HCT116 (cell line): ENCODE data around the gene SSU72. TPM values are rescaled to one million over a fixed set of nuclear protein-coding genes. Genes with fewer than 3 reads are reported as not detected.

ENCODE experiments used
- ATAC-seq: fragments of 200-7000 bp; cut with Tn5 transposase; 2 replicates; pipeline ENCODE4 v1.9.1; 2020; ENCODE audit warnings: mild to moderate bottlenecking, moderate library complexity
- BruUV-seq: library from RNA; stranded (reverse); fragments of 400-500 nt; replicated peaks from 2 replicates; lab custom pipeline; 2021; lab: Mats Ljungman, UMichigan
- CTCF ChIA-PET: fragments of 300-600 bp; sonication (Branson Sonifier 250); formaldehyde crosslinking; loops from one replicate; lab custom pipeline; 2021; ENCODE audit warnings: antibody characterized with exemption; lab: Charles Lee
- POLR2A ChIA-PET: fragments of 300-600, 350-600 bp; sonication (Branson Sonifier 250); formaldehyde crosslinking; loops from one replicate; lab custom pipeline; 2021; ENCODE audit warnings: antibody characterized with exemption; lab: Charles Lee
- RAD21 ChIA-PET, 2 experiments: fragments of 300-600 bp; sonication (Branson Sonifier 250); formaldehyde crosslinking; loops; one replicate each; lab custom pipeline; 2023; ENCODE audit warnings: low total read pairs in 2 of 2; ENCODE audit not compliant: uncharacterized antibody in 2 of 2, unreplicated experiment in 2 of 2, low non-redundant PET in 1 of 2; lab: Charles Lee
- DNase-seq: peaks from one replicate; pipeline ENCODE4 v3.0.0-alpha.2; 2010; ENCODE audit warnings: low read depth, low spot score
- H2AFZ ChIP-seq: fragments of 200-600 bp; shearing (Covaris generic), sonication (generic); 2 replicates; pipeline ENCODE4 v1.6.1; 2017; ENCODE audit warnings: low read depth, mixed run types, mixed read lengths, antibody characterized with exemption, low read length; ENCODE audit not compliant: poor library complexity, severe bottlenecking
- H3K27ac ChIP-seq: 2 replicates; pipeline ENCODE4 v1.5.1; 2012; ENCODE audit warnings: low read depth, low read length
- H3K27me3 ChIP-seq: fragments of 200-600 bp; sonication (generic); 2 replicates; pipeline ENCODE4 v1.6.1; 2016; ENCODE audit warnings: mixed run types, low read length, mixed read lengths; ENCODE audit not compliant: insufficient read depth
- H3K36me3 ChIP-seq, 2 experiments: fragments of 200-500 bp in 1 of 2; fragments of 200-600 bp in 1 of 2; sonication (Bioruptor generic) in 1 of 2; sonication (generic) in 1 of 2; 2 replicates each; pipeline versions ENCODE4 v1.5.1 to v1.6.1; 2014 to 2016; ENCODE audit warnings: low read length in 2 of 2, inconsistent platforms in 1 of 2, mixed read lengths in 1 of 2, mixed run types in 1 of 2; ENCODE audit not compliant: insufficient read depth in 2 of 2, control insufficient read depth in 1 of 2
- H3K4me1 ChIP-seq, 2 experiments: fragments of 200-600 bp in 1 of 2; sonication (generic) in 1 of 2; 2 replicates each; pipeline versions ENCODE4 v1.5.1 to v1.6.1; 2012 to 2017; ENCODE audit warnings: low read length in 2 of 2, inconsistent platforms in 1 of 2, mild to moderate bottlenecking in 1 of 2, mixed read lengths in 1 of 2, mixed run types in 1 of 2, moderate library complexity in 1 of 2; ENCODE audit not compliant: insufficient read depth in 2 of 2, control insufficient read depth in 1 of 2
- H3K4me2 ChIP-seq: fragments of 200-600 bp; sonication (generic); 2 replicates; pipeline ENCODE4 v1.6.1; 2017; ENCODE audit warnings: mixed run types, low read length, mixed read lengths
- H3K4me3 ChIP-seq, 2 experiments: fragments of 200-600 bp in 1 of 2; sonication (generic) in 1 of 2; replicated peaks in 1 of 2; 2 replicates each; pipeline ENCODE4 v1.5.1; 2011 to 2016; ENCODE audit warnings: low read length in 2 of 2, control low read depth in 1 of 2, low read depth in 1 of 2, mild to moderate bottlenecking in 1 of 2, mixed read lengths in 1 of 2, mixed run types in 1 of 2
- H3K79me2 ChIP-seq: fragments of 200-600 bp; sonication (generic); 2 replicates; pipeline ENCODE4 v1.6.1; 2017; ENCODE audit warnings: mild to moderate bottlenecking, mixed run types, low read length, moderate library complexity, mixed read lengths; ENCODE audit not compliant: insufficient read depth
- H3K9ac ChIP-seq: fragments of 200-600 bp; sonication (generic); 2 replicates; pipeline ENCODE4 v1.6.1; 2016; ENCODE audit warnings: low read length, mixed read lengths
- H3K9me2 ChIP-seq: fragments of 200-600 bp; sonication (generic), shearing (Covaris generic); 2 replicates; pipeline ENCODE4 v1.6.1; 2017; ENCODE audit warnings: mixed run types, mild to moderate bottlenecking, moderate library complexity; ENCODE audit not compliant: insufficient read depth
- H3K9me3 ChIP-seq, 2 experiments: fragments of 200-500 bp in 1 of 2; fragments of 200-600 bp in 1 of 2; sonication (Bioruptor generic) in 1 of 2; sonication (generic) in 1 of 2; 2 replicates each; pipeline ENCODE4 v1.6.1; 2014 to 2017; ENCODE audit warnings: low read length in 2 of 2, mixed read lengths in 2 of 2, inconsistent platforms in 1 of 2, low read depth in 1 of 2, mild to moderate bottlenecking in 1 of 2, mixed run types in 1 of 2, moderate library complexity in 1 of 2; ENCODE audit not compliant: control insufficient read depth in 1 of 2, insufficient read depth in 1 of 2
- H4K20me1 ChIP-seq: fragments of 200-600 bp; sonication (generic), shearing (Covaris generic); 2 replicates; pipeline ENCODE4 v1.6.1; 2017; ENCODE audit warnings: mixed run types, mild to moderate bottlenecking, moderate library complexity; ENCODE audit not compliant: insufficient read depth
- POLR2AphosphoS5 ChIP-seq: IDR thresholded peaks from 2 replicates; pipeline ENCODE4 v1.6.1; 2011; ENCODE audit warnings: mild to moderate bottlenecking, low read depth, low read length, moderate library complexity
- REST ChIP-seq: IDR thresholded peaks from 2 replicates; pipeline ENCODE4 v1.6.1; 2012; ENCODE audit warnings: low read depth
- YY1 ChIP-seq: IDR thresholded peaks from 2 replicates; pipeline ENCODE4 v1.6.1; 2011; ENCODE audit warnings: low read length, low read depth, moderate library complexity, mild to moderate bottlenecking; ENCODE audit not compliant: insufficient replicate concordance; ENCODE audit errors: extremely low read depth
- ZFX ChIP-seq: fragments of 450-650 bp; IDR thresholded peaks from 2 replicates; pipeline ENCODE4 v1.6.1; 2017
- intact Hi-C: fragments of 100-400 bp; cut with micrococcal nuclease; formaldehyde crosslinking; loops from 2 replicates; pipeline ENCODE4 v1.10.0; 2022
- total RNA-seq: library from RNA; stranded (reverse); gene quantifications from one replicate; pipeline ENCODE4 v1.2.1, GENCODE V29; 2021; ENCODE audit not compliant: unreplicated experiment
- TF ChIP-seq, protein P1 (sequence below): IDR thresholded peaks from 2 replicates; pipeline ENCODE4 v1.6.1; 2012

The SSU72 gene
- total RNA-seq, 1 experiment from 2014 or later = 134 TPM

DNA sequence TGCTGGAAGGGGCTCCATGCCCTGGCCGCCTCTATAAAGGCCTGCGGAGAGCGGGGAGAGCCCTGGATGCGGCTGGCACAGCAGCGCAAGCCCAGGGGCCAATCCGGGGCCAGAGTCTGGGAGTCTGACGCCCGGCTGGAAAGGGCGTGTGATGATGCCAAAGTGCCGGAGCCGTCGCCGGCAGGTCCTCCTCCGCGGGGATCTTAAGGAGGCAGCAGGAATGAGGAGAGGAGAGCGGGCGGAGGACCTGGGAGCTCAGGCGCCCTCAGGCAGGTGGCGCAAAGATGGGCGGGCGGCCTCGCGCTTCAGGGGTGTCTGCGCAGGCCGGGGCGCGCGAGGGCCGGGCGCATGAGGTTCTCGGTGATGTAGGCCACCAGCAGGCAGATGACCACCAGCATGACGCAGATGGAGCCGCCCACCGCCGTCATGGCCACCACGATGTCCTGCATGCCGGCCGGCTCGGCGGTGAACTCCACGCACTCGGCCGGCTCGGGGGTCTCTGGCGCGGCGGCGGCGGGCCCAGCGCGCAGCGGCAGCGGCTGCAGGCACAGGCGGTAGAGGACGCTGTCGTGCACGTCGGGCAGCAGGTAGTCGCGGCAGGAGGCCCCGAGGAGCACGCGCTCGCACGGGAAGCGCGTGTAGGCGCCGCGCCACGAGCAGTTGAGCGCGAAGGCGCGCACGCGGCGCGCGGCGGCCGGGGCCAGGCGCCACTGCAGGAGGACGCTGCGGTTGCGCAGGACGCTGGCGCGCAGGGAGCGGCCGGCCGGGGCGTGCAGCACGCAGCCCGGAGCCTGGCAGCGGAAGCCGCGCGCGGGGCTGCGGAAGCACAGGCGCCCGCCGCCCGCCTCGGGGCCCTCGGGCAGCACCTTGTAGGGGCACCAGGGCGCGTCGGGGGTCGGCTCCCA, 24.6 kb upstream of the SSU72 start:
- intact Hi-C loops = no loop called here
- BruUV-seq = no TSS peak
- Histone ChIP-seq H3K36me3 (no peaks in the 10 kb centered on the region), H3K4me1 (peaks cover 10 to 34% of the 10 kb centered on the region in 2 experiments; a peak in 3 of 4 replicates), H3K27ac (peak overlapping the region; percentile 58; the same call in 1 of the 2 replicates), H4K20me1 (no peaks in the 10 kb centered on the region), H3K27me3 (peaks cover 11% of the 10 kb centered on the region; the same call in 1 of the 2 replicates), H3K79me2 (no peaks in the 10 kb centered on the region), H3K9me2 (no peaks in the 10 kb centered on the region), H3K4me3 (peak overlapping the region in 1 of 2 experiments; percentile 16; a peak in 1 of 4 replicates), H2AFZ (no peak overlapping the region), H3K4me2 (peak overlapping the region; percentile 62), H3K9ac (0 out of 2 replicates have a peak overlapping the region, but pooled peaks have one; percentile 8), H3K9me3 (no peaks in the 10 kb centered on the region)
- ATAC-seq (peak; percentile 70), DNase-seq (no peak)
- POLR2A ChIA-PET = no interaction called here
- CTCF ChIA-PET = no interaction called here
- RAD21 ChIA-PET = no interaction called here
- TF ChIP-seq YY1 (no peak), REST (no peak), POLR2AphosphoS5 (peak; percentile 31; the same call in 1 of the 2 replicates), ZFX (peak; percentile 28; the same call in 1 of the 2 replicates)
- TF ChIP-seq, protein P1, sequence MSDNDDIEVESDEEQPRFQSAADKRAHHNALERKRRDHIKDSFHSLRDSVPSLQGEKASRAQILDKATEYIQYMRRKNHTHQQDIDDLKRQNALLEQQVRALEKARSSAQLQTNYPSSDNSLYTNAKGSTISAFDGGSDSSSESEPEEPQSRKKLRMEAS = peak; percentile 58; the same call in 1 of the 2 replicates
